Thymus (tissue), 11 donors: ENCODE results near the gene PPP6R3. TPM values are rescaled to one million over a fixed set of nuclear protein-coding genes. Genes with fewer than 3 reads are reported as not detected.

ENCODE experiments used
- DNase-seq, 9 donors: peaks; one replicate each; pipeline ENCODE4 v3.0.0-alpha.2; 2013; ENCODE audit warnings: low spot score in 9 of 9, low read depth in 6 of 9, missing footprints in 1 of 9
- H3K27ac ChIP-seq, 2 donors: one replicate each; pipeline ENCODE4 v1.5.1; 2013; ENCODE audit warnings: control low read depth in 1 of 2, low read depth in 1 of 2, low read length in 1 of 2, mild to moderate bottlenecking in 1 of 2, moderate library complexity in 1 of 2
- H3K27me3 ChIP-seq, 2 donors: one replicate each; pipeline ENCODE4 v1.5.1; 2013; ENCODE audit warnings: low read length in 1 of 2; ENCODE audit not compliant: control insufficient read depth in 2 of 2, insufficient read depth in 1 of 2
- H3K36me3 ChIP-seq, 2 donors: one replicate each; pipeline ENCODE4 v1.5.1; 2013; ENCODE audit warnings: low read length in 1 of 2, mild to moderate bottlenecking in 1 of 2, moderate library complexity in 1 of 2; ENCODE audit not compliant: control insufficient read depth in 2 of 2, insufficient read depth in 2 of 2
- H3K4me1 ChIP-seq, 2 donors: one replicate each; pipeline ENCODE4 v1.5.1; 2013; ENCODE audit warnings: low read length in 2 of 2; ENCODE audit not compliant: control insufficient read depth in 2 of 2, insufficient read depth in 2 of 2
- H3K4me3 ChIP-seq, 2 donors: one replicate each; pipeline ENCODE4 v1.5.1; 2013; ENCODE audit warnings: low read length in 2 of 2, control low read depth in 1 of 2, mild to moderate bottlenecking in 1 of 2
- H3K9me3 ChIP-seq, 2 donors: one replicate each; pipeline ENCODE4 v1.5.1; 2013; ENCODE audit warnings: low read length in 1 of 2, mild to moderate bottlenecking in 1 of 2; ENCODE audit not compliant: control insufficient read depth in 2 of 2, insufficient read depth in 1 of 2
- WGBS: extraction: QIAGEN DNeasy Blood & Tissue Kit; methylation state at CpG from one replicate; pipeline ENCODE4 v1.1.7; 2013; 5-methylcytosine and 5-hydroxymethylcytosine counted together
- polyA plus RNA-seq: library from polyadenylated mRNA; stranded (reverse); fragments of 200-250 nt; gene quantifications from one replicate; pipeline ENCODE4 v1.2.3, GENCODE V29; 2013
- total RNA-seq: library from RNA; stranded (reverse); fragments of 120-200 nt; gene quantifications from one replicate; pipeline ENCODE4 v1.2.4, GENCODE V29; 2013
- donor health status: healthy.

The PPP6R3 gene
- total and polyA plus RNA-seq, 2 donors, result 45.8 to 103 TPM

DNA sequence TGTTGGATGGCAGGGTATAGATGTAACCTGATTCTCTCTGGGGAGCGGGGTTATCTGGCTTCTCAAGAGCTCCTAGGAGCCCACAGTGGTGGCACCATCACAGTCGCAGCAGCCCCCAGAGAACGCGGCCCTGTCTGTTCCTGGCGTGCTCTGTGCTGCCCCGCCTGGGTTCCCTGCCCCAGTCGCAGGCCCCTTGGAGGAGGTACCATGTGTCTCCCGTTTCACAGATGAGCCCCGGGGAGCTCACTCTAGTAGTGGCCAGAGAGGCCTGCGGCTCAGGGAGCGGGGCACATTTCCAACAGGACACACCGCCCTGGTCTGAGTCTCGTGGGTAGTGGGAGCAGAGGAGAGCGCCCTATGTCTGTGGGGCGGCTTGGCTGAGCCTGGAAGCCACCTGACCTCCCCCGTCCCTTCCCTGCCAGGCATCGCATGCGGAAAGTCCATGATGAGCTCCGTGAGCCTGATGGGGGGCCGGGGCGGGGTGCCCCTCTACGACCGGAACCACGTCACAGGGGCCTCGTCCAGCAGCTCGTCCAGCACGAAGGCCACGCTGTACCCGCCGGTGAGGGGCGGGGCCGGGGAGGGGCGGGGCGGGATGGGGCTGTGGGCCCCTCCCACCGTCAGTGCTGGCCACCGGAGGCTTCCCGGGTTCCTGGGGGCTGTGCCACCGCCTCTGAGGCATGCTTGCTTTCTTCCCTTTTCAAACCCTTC lies 21.0 kb upstream of the PPP6R3 start:
- H3K36me3 ChIP-seq, result peaks cover 32 to 36% of the 10 kb centered on the region in 2 donors
- no peak for DNase-seq

DNA sequence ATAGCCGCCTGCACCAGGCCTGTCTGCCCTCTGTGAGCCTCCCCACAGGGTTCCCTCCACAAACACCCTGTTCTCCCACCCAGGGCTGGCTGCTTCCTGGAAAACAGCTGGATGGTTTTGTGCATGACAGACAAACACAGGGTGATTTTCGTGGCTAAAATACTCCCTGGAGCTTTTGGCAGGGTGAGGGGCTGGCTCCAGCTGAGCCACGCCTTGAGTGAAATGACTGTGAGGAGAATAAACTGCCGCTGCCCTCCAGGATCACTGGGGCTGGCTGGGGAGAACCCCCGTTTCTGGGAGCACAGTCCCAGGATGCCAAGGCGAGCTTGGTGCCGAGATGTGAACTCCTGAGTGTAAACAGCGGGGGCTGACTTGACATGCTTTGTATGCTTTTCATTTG lies 20.3 kb upstream of the PPP6R3 start:
- H3K9me3 ChIP-seq, result no peaks in the 10 kb centered on the region
- no peak overlapping the region for H3K4me3 ChIP-seq
- no peak overlapping the region for H3K27ac ChIP-seq
- peaks cover 25 to 28% of the 10 kb centered on the region in 2 donors for H3K36me3 ChIP-seq
- no peaks in the 10 kb centered on the region for H3K27me3 ChIP-seq
- no peaks in the 10 kb centered on the region for H3K4me1 ChIP-seq
- WGBS, result 95% methylated on average over 8 of the region's 8 CpGs
- no peak for DNase-seq

More for the DNA sequence above, 21.0 kb upstream of the PPP6R3 start:
- WGBS, result 98% methylated on average over 38 of the region's 38 CpGs
- no peaks in the 10 kb centered on the region for H3K9me3 ChIP-seq
- no peaks in the 10 kb centered on the region for H3K4me1 ChIP-seq
- H3K4me3 ChIP-seq, result no peak overlapping the region
- no peak overlapping the region for H3K27ac ChIP-seq
- no peaks in the 10 kb centered on the region for H3K27me3 ChIP-seq

DNA sequence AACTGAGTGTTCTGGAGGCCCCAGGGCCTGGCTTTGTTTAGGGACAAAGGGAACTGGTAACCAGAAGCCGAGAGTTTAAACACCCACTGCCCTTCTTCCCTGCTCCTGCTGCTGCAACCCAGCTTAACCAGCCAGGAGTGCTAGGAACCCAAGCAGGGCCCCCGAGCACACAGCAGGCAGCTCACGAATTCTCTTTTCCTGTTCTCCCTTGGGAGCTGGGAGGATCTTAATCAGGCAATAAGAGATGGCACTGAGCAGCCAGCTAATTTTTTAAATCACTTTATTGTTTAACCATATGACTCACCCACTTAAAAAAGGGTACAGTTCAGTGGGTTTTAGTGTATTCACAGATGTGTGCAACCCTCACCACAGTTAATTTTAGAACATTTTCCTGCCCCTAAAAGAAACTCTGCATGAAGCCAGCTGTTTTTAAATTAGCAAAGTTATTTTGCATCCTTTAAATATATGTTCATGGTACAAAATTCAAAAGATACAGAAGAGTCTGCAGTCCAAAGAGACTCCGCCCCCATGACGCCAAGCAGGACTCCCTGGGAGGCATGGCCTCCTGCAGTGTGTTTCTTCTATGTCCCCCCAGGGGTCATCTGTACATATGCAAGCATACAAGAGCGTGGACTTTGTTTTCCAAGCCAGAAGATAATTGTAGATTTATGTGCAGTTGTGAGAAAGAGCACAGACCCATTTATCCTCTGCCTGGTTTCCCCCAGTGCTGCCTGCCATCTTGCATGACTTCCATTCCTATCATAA lies 18.9 kb upstream of the PPP6R3 start:
- 92% methylated on average over 6 of the region's 6 CpGs for WGBS
- H3K27me3 ChIP-seq, result no peaks in the 10 kb centered on the region
- H3K27ac ChIP-seq, result peak overlapping the region in 1 of 2 donors; percentile 11
- DNase-seq, result no peak
- H3K4me3 ChIP-seq, result no peak overlapping the region
- peaks cover 21 to 31% of the 10 kb centered on the region in 2 donors for H3K36me3 ChIP-seq
- H3K9me3 ChIP-seq, result no peaks in the 10 kb centered on the region
- H3K4me1 ChIP-seq, result no peaks in the 10 kb centered on the region

DNA sequence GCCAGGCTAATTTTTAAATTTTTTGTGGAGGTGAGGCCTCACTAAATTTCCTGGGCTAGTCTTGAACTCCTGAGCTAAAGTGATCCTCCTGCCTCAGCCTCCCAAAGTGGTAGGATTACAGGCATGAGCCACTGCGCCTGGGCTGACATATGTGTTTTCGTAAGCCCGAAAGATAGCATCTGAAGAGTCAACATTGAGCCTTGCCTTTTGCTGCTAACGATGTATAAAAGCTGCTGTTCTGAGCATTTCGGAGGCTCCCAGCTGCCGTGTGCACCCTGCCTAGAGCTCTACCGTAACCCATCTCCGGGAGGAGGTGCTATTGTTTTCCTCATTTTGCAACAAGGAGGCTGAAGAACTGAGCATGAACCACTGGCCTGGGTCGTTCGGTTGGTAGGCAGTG lies 18.1 kb upstream of the PPP6R3 start:
- H3K9me3 ChIP-seq, result no peaks in the 10 kb centered on the region
- WGBS, result 93% methylated on average over 10 of the region's 10 CpGs
- DNase-seq, result no peak
- H3K36me3 ChIP-seq, result peaks cover 21 to 33% of the 10 kb centered on the region in 2 donors
- no peaks in the 10 kb centered on the region for H3K27me3 ChIP-seq
- H3K4me3 ChIP-seq, result no peak overlapping the region
- H3K4me1 ChIP-seq, result no peaks in the 10 kb centered on the region
- no peak overlapping the region for H3K27ac ChIP-seq

DNA sequence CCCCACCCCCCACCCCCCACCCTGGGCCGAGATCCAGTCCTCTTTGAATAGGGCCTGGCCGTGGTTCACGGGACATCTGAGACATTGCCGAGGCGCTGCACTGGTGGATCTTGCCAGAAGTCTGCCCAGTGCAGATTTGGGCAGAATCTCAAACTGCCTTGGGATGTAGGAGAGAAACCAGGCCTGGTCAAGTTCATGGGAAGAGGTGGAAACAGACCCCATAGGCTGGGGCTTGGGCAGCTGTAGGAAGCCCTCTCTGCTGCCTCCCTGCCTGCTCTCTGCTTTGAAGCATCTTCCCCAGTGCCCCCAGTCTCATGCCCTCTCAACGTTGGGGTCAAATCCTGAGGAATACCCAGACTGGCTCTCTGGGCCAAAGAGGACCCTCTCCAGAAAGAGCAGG lies 16.0 kb upstream of the PPP6R3 start:
- H3K4me3 ChIP-seq, result no peak overlapping the region
- no peaks in the 10 kb centered on the region for H3K27me3 ChIP-seq
- no peaks in the 10 kb centered on the region for H3K9me3 ChIP-seq
- no peak overlapping the region for H3K27ac ChIP-seq
- WGBS, result 95% methylated on average over 6 of the region's 6 CpGs
- DNase-seq, result no peak
- H3K4me1 ChIP-seq, result no peaks in the 10 kb centered on the region
- peaks cover 17 to 24% of the 10 kb centered on the region in 2 donors for H3K36me3 ChIP-seq

- Histone ChIP-seq H3K36me3 (peaks cover 17 to 23% of the 10 kb centered on the region in 2 donors), H3K27me3 (no peaks in the 10 kb centered on the region), H3K9me3 (no peaks in the 10 kb centered on the region), H3K27ac (no peak overlapping the region), H3K4me1 (no peaks in the 10 kb centered on the region), H3K4me3 (no peak overlapping the region)
- DNase-seq, result no peak
- WGBS, result 95% methylated on average over 11 of the region's 11 CpGs
Measured at GRCh38 chr11:68445531-68446035, 15.0 kb upstream of the PPP6R3 start.

- peaks cover 17 to 23% of the 10 kb centered on the region in 2 donors for H3K36me3 ChIP-seq
- no peaks in the 10 kb centered on the region for H3K27me3 ChIP-seq
- no peaks in the 10 kb centered on the region for H3K9me3 ChIP-seq
- WGBS, result 98% methylated on average over 18 of the region's 18 CpGs
- no peak overlapping the region for H3K4me3 ChIP-seq
- H3K4me1 ChIP-seq, result no peaks in the 10 kb centered on the region
- no peak overlapping the region for H3K27ac ChIP-seq
- DNase-seq, result no peak
Measured at GRCh38 chr11:68446046-68446725, 14.4 kb upstream of the PPP6R3 start.

- 63% methylated on average over 25 of the region's 25 CpGs for WGBS
Measured at GRCh38 chr11:68447015-68447801, 13.3 kb upstream of the PPP6R3 start.

More at GRCh38 chr11:68447015-68447801, 13.3 kb upstream of the PPP6R3 start:
- H3K4me1 ChIP-seq, result no peaks in the 10 kb centered on the region
- no peak overlapping the region for H3K4me3 ChIP-seq
- DNase-seq, result peak in 8 of 9 donors; percentile 29 to 75 (median 60)
- H3K27ac ChIP-seq, result no peak overlapping the region
- no peaks in the 10 kb centered on the region for H3K27me3 ChIP-seq
- H3K36me3 ChIP-seq, result peaks cover 13 to 23% of the 10 kb centered on the region in 2 donors
- H3K9me3 ChIP-seq, result no peaks in the 10 kb centered on the region
